ENCODE data around the gene LRP1.

LRP1 gene

GRCh38 chr12:57129889-57130288, 1.6 kb downstream of the LRP1 start:
- in situ Hi-C loops (cut with MboI; ENCODE audit: low pct_unique_long_range_greater_than_20kb, low sequenced_read_pairs, unreplicated experiment): no loop called here
- DNase-seq (ENCODE audit: low spot score): no peak
- no peak for TF ChIP-seq CTCF (IDR thresholded peaks at IDR 0.05; ENCODE audit: extremely low read depth, insufficient read depth, missing control alignments)

GRCh38 chr12:57130941-57131340, 2.7 kb downstream of the LRP1 start:
- in situ Hi-C loops (cut with MboI; ENCODE audit: low pct_unique_long_range_greater_than_20kb, low sequenced_read_pairs, unreplicated experiment): no loop called here
- TF ChIP-seq CTCF (IDR thresholded peaks at IDR 0.05; ENCODE audit: extremely low read depth, insufficient read depth, missing control alignments): no peak
- no peak for DNase-seq (ENCODE audit: low spot score)

DNA sequence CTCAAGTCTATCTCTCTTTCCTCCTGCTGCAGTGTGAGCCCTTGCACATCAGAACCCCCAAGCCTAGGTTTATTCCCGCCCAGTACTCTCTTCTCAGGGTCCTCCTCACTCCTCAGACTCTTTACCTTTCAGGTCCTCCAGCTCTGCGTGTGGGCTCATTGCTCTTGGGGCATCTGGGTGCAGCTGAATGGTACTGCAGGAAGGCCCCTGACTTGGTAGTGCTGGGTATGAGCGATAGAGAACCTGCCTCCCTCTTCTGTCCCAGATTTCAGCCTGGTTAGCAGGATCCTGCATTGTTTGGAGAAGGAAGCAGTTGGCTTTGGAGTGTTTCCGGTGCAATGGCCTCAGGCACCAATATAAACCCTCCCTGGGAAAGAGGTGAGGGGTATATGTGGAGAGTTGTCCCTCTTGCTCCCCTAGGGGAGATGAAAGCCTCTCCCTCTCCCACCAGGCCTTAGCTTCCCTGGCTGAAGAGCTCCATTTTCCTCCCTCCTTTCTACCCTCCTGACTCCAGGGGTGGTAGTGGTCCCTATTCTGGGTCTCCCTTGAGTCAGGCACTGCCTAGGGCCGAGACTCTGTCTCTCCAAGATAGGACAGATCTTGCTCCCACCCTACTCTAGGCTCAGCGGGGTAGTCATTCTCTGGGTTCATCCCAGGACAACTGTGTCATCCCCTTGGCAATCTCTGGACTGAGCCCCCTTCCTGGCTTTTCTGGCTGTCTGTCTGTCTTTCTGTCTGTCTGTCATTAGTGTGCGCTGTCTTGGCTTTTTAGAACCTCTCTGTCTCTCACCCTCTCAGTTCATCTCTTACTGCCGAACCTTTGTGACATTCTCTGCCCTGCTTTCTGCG, 3.8 kb downstream of the LRP1 start:
- in situ Hi-C loops (cut with MboI; ENCODE audit: low pct_unique_long_range_greater_than_20kb, low sequenced_read_pairs, unreplicated experiment): no loop called here
- no peak for DNase-seq (ENCODE audit: low spot score)
- TF ChIP-seq CTCF (IDR thresholded peaks at IDR 0.05; ENCODE audit: extremely low read depth, insufficient read depth, missing control alignments): no peak

GRCh38 chr12:57133013-57133569, 4.8 kb downstream of the LRP1 start:
- in situ Hi-C loops (cut with MboI; ENCODE audit: low pct_unique_long_range_greater_than_20kb, low sequenced_read_pairs, unreplicated experiment): no loop called here
- no peak for TF ChIP-seq CTCF (IDR thresholded peaks at IDR 0.05; ENCODE audit: extremely low read depth, insufficient read depth, missing control alignments)
- no peak for DNase-seq (ENCODE audit: low spot score)

DNA sequence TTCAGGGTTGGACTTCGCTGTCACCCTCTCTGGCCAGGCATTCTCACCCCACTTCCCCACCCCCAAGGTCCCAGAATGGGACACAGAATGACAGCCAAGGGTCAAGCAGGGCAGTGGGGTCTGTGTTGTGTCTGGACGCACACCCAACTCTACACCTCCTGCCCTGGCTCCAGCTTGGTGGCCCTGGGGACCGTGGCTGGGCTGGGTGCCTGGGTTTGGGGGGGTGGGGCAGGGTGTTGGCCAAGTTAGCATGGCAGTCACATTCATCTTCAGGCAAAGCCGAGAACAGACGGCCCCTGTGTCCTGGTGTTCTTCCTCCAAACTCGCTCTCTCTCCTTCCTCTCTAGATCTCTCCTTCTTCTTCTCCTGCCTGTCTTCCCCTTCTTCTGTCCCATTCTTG, 5.6 kb downstream of the LRP1 start:
- DNase-seq (ENCODE audit: low spot score): no peak
- in situ Hi-C loops (cut with MboI; ENCODE audit: low pct_unique_long_range_greater_than_20kb, low sequenced_read_pairs, unreplicated experiment): no loop called here
- TF ChIP-seq CTCF (IDR thresholded peaks at IDR 0.05; ENCODE audit: extremely low read depth, insufficient read depth, missing control alignments): no peak

DNA sequence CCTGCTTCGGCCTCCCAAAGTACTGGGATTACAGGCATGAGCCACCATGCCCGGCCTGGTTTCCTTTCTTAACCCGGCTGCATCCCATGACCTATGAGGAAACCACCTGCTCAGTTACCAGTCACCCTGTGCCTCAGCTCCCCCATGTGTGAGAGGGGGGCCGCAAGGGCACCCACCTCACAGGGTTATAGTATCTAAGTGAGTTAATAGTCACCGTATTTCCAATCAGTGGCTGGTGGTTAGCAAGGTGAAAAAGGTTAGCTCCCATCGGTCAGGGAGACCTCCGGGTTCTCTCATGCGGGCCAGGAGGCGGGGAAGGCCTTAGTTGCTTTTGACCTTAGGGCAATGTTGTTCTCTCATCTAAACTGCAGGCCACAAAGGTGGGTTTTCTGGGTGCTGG, 6.7 kb downstream of the LRP1 start:
- no peak for DNase-seq (ENCODE audit: low spot score)
- in situ Hi-C loops (cut with MboI; ENCODE audit: low pct_unique_long_range_greater_than_20kb, low sequenced_read_pairs, unreplicated experiment): no loop called here
- TF ChIP-seq CTCF (IDR thresholded peaks at IDR 0.05; ENCODE audit: extremely low read depth, insufficient read depth, missing control alignments): no peak

Measured in GM13977 (cell line).